Gastrocnemius medialis (tissue), 4 donors: ENCODE measurements around the gene UGT1A9. TPM values are rescaled to one million over a fixed set of nuclear protein-coding genes. Genes with fewer than 3 reads are reported as not detected.

Experiments
- ATAC-seq, 2 donors: fragments of 150-250 bp; one replicate each; pipeline ENCODE4 v1.9.1; 2016
- DNase-seq, 2 donors: peaks; one replicate each; pipeline ENCODE4 v3.0.0-alpha.2; 2019
- H3K27ac ChIP-seq, 4 donors: fragments of 200-600 bp; sonication (generic); 1 replicate in 1 of 4; 2 replicates in 3 of 4; pipeline ENCODE4 v1.5.1; 2016 to 2018; ENCODE audit warnings: mild to moderate bottlenecking in 2 of 4, moderate library complexity in 1 of 4
- H3K27me3 ChIP-seq, 3 donors: fragments of 200-600 bp; sonication (generic) in 2 of 3; 1 replicate in 1 of 3; 2 replicates in 2 of 3; pipeline versions ENCODE4 v1.5.1 to v1.6.0; 2016 to 2019; ENCODE audit warnings: mild to moderate bottlenecking in 1 of 3, moderate library complexity in 1 of 3
- H3K36me3 ChIP-seq, 2 donors: fragments of 200-600 bp; sonication (generic) in 1 of 2; one replicate each; pipeline ENCODE4 v1.5.1; 2017 to 2018
- H3K4me1 ChIP-seq, 2 donors: fragments of 200-600 bp; sonication (generic) in 1 of 2; one replicate each; pipeline ENCODE4 v1.5.1; 2016 to 2017; ENCODE audit warnings: mild to moderate bottlenecking in 2 of 2
- H3K4me3 ChIP-seq, 4 donors: fragments of 200-600 bp; sonication (generic) in 3 of 4; 1 replicate in 1 of 4; 2 replicates in 3 of 4; pipeline ENCODE4 v1.5.1; 2016 to 2019; ENCODE audit warnings: mild to moderate bottlenecking in 2 of 4
- H3K9me3 ChIP-seq, 3 donors: fragments of 200-600 bp; sonication (generic) in 2 of 3; 1 replicate in 1 of 3; 2 replicates in 2 of 3; pipeline ENCODE4 v1.5.1; 2016 to 2019
- POLR2A ChIP-seq, 2 donors: fragments of 450-650 bp; IDR thresholded peaks; one replicate each; pipeline ENCODE4 v1.6.1; 2017; ENCODE audit warnings: antibody characterized with exemption in 2 of 2, mild to moderate bottlenecking in 2 of 2, moderate library complexity in 2 of 2
- in situ Hi-C, 4 donors: fragments of 200-750 bp; cut with MboI; loops; one replicate each; pipeline versions ENCODE4 v1.15.0 to v1.8.0; 2017; ENCODE audit warnings: low sequenced_read_pairs in 4 of 4
- intact Hi-C: fragments of 100-400 bp; cut with DNase I; formaldehyde crosslinking; loops from one replicate; pipeline ENCODE4 v1.15.1; 2023; ENCODE audit warnings: low total_unique reads
- total RNA-seq, 4 donors: library from RNA; depleted of rRNA; stranded (reverse); fragments of >200 nt; gene quantifications; one replicate each; pipeline versions ENCODE4 v1.1.0 to v1.2.3, GENCODE V29; 2016
- TF ChIP-seq, protein P1 (sequence below), 5 experiments: fragments of 450-650 bp in 3 of 5; fragments of 200-600 bp in 2 of 5; sonication (generic) in 2 of 5; IDR thresholded peaks in 4 of 5; conservative IDR thresholded peaks in 1 of 5; 1 replicate in 4 of 5; 2 replicates in 1 of 5; pipeline ENCODE4 v1.5.1; 2016 to 2019; ENCODE audit warnings: antibody characterized with exemption in 5 of 5, mild to moderate bottlenecking in 3 of 5, moderate library complexity in 3 of 5

The UGT1A9 gene
- total RNA-seq, 4 donors from 2014 or later = 0.13 to 0.38 TPM; not detected in 2

DNA sequence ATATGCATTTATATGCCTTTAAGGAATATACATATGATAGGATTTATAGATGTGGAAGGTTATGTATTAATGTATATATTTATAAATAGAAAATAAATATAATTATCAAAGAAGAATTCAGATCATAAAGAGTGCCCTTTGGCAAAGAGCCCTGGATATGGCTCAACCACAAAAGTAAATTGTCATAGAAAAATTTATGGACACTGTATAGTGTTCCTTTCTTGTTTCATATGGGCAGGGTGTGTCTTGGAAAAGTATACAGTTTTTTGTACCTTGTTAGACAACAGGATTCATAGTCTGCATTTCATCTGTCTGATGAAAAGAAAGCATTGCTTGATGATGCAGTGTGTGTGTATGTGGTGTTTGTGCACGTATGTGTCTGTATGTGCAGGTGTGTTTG lies 12.9 kb downstream of the UGT1A9 start:
- no peak for TF ChIP-seq POLR2A (IDR thresholded peaks at IDR 0.05)
- TF ChIP-seq, protein P1, sequence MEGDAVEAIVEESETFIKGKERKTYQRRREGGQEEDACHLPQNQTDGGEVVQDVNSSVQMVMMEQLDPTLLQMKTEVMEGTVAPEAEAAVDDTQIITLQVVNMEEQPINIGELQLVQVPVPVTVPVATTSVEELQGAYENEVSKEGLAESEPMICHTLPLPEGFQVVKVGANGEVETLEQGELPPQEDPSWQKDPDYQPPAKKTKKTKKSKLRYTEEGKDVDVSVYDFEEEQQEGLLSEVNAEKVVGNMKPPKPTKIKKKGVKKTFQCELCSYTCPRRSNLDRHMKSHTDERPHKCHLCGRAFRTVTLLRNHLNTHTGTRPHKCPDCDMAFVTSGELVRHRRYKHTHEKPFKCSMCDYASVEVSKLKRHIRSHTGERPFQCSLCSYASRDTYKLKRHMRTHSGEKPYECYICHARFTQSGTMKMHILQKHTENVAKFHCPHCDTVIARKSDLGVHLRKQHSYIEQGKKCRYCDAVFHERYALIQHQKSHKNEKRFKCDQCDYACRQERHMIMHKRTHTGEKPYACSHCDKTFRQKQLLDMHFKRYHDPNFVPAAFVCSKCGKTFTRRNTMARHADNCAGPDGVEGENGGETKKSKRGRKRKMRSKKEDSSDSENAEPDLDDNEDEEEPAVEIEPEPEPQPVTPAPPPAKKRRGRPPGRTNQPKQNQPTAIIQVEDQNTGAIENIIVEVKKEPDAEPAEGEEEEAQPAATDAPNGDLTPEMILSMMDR (IDR thresholded peaks at IDR 0.05 in 4 of 5, conservative IDR thresholded peaks at IDR 0.05 in 1 of 5) = no peak
- H3K27ac ChIP-seq = no peak overlapping the region
- no peaks in the 10 kb centered on the region for H3K4me1 ChIP-seq
- intact Hi-C loops = no loop called here
- H3K4me3 ChIP-seq = no peak overlapping the region
- no peaks in the 10 kb centered on the region for H3K9me3 ChIP-seq
- H3K36me3 ChIP-seq = no peaks in the 10 kb centered on the region
- H3K27me3 ChIP-seq = no peaks in the 10 kb centered on the region
- ATAC-seq (no peak), DNase-seq (no peak)
- in situ Hi-C loops = no loop called here

DNA sequence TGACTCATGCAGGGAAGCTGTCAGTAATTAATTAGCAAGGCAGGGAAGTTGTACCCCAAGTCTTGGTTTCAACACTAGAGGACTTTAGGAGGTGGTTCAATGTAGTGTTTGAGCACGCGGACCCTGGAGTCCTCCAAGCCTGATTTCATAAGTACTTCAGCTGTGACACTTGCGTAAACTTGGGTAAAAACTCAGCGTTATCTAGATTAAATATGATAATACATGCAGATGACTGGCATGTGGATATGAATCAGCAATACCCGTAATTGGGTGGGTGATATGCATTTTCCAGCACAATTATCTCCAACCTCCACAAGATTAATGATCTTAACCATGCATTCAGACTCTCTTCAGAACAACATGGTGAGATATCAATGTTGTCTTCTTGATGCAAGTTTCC lies 15.2 kb downstream of the UGT1A9 start:
- TF ChIP-seq, protein P1 (IDR thresholded peaks at IDR 0.05 in 4 of 5, conservative IDR thresholded peaks at IDR 0.05 in 1 of 5) = no peak
- TF ChIP-seq POLR2A (IDR thresholded peaks at IDR 0.05) = no peak
- H3K4me1 ChIP-seq = no peaks in the 10 kb centered on the region
- in situ Hi-C loops (no loop called here), intact Hi-C loops (no loop called here)
- H3K36me3 ChIP-seq = no peaks in the 10 kb centered on the region
- H3K9me3 ChIP-seq = no peaks in the 10 kb centered on the region
- ATAC-seq (no peak), DNase-seq (no peak)
- H3K27ac ChIP-seq = no peak overlapping the region
- H3K4me3 ChIP-seq = no peak overlapping the region
- H3K27me3 ChIP-seq = no peaks in the 10 kb centered on the region

DNA sequence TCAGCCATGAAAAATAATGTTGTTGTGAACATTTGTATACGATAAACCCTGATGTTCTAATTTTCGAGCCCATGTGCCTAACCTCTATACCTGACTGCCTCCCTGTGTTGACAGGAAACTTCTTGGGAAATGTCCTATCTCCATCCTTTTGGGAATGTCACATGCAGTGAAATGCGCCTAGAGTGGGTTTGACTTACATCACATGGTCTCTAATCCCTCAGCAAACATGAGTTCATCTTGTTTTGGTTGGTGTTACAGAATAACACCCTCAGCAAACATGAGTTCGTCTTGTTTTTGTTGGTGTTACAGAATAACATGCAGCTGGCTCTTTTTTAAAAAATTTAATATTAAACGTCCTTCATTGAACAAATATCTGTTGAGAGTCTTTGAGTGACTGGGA lies 16.6 kb downstream of the UGT1A9 start:
- Histone ChIP-seq H3K27ac (no peak overlapping the region), H3K27me3 (no peaks in the 10 kb centered on the region), H3K9me3 (no peaks in the 10 kb centered on the region), H3K4me3 (no peak overlapping the region), H3K4me1 (no peaks in the 10 kb centered on the region), H3K36me3 (no peaks in the 10 kb centered on the region)
- in situ Hi-C loops (no loop called here), intact Hi-C loops (no loop called here)
- TF ChIP-seq, protein P1 (IDR thresholded peaks at IDR 0.05 in 4 of 5, conservative IDR thresholded peaks at IDR 0.05 in 1 of 5) = no peak
- no peak for TF ChIP-seq POLR2A (IDR thresholded peaks at IDR 0.05)
- ATAC-seq = no peak
- no peak for DNase-seq

DNA sequence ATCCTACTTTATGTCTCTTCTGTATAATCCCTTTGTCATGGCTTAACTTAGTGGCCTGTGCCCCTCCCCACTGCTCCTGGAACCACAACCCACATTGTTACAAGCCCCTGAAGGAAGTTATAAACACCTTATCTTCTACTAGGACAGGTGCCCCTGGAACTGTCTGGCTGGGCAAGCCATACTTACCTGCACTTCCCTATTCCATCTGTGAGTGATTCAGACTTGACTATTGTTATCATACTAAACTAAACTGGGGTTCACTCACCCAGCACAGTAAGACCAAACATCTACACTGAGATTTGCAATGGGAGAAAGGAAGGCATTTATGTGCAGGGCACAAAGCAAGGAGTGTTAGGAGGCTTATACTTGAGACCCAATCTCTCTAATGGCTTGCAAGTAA lies 17.3 kb downstream of the UGT1A9 start:
- ATAC-seq = no peak
- no peak for DNase-seq
- TF ChIP-seq, protein P1 (IDR thresholded peaks at IDR 0.05 in 4 of 5, conservative IDR thresholded peaks at IDR 0.05 in 1 of 5) = no peak
- TF ChIP-seq POLR2A (IDR thresholded peaks at IDR 0.05) = no peak
- Histone ChIP-seq H3K4me3 (no peak overlapping the region), H3K36me3 (no peaks in the 10 kb centered on the region), H3K9me3 (no peaks in the 10 kb centered on the region), H3K4me1 (no peaks in the 10 kb centered on the region), H3K27me3 (no peaks in the 10 kb centered on the region), H3K27ac (no peak overlapping the region)
- intact Hi-C loops = no loop called here
- in situ Hi-C loops = no loop called here

DNA sequence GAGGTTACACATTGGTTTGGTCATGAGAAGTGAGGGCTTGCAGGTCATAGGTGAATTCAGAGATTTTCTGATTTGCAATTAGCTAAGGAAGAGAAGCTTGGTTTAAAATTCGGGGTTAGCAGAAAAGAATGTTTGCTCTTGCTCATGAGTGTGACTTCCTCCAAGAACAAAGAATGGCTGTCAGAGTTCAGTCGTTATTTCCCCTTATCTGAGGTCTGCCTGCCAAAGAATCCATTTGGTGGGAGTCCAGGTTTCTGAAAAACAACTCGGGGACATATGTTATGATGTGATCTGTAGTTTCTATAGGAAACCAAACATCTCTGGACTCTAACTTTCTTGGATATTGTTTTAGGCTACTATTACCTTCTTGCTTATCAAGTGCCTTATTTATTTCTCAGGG lies 17.8 kb downstream of the UGT1A9 start:
- in situ Hi-C loops = no loop called here
- ATAC-seq (no peak), DNase-seq (no peak)
- Histone ChIP-seq H3K9me3 (no peaks in the 10 kb centered on the region), H3K27ac (no peak overlapping the region), H3K27me3 (no peaks in the 10 kb centered on the region), H3K36me3 (no peaks in the 10 kb centered on the region), H3K4me1 (no peaks in the 10 kb centered on the region), H3K4me3 (no peak overlapping the region)
- TF ChIP-seq POLR2A (IDR thresholded peaks at IDR 0.05) = no peak
- TF ChIP-seq, protein P1 (IDR thresholded peaks at IDR 0.05 in 4 of 5, conservative IDR thresholded peaks at IDR 0.05 in 1 of 5) = no peak
- intact Hi-C loops = no loop called here
